HEK293 (cell line): ENCODE measurements around the gene CLTC.

ENCODE experiments used
- HOXC10 ChIP-seq: sonication (generic); formaldehyde crosslinking; IDR thresholded peaks from 2 replicates; pipeline ENCODE4 v1.8.1; 2023; ENCODE audit warnings: mild to moderate bottlenecking, missing genetic modification reagents
- ZNF423 ChIP-seq: fragments of 450-650 bp; formaldehyde crosslinking; IDR thresholded peaks from 2 replicates; pipeline ENCODE4 v1.5.1; 2016; ENCODE audit warnings: missing biosample characterization, missing genetic modification characterization
- ZNF530 ChIP-seq: fragments of 450-650 bp; formaldehyde crosslinking; IDR thresholded peaks from 2 replicates; pipeline ENCODE4 v1.5.1; 2016; ENCODE audit warnings: low read depth, missing biosample characterization, missing genetic modification characterization
- ZNF558 ChIP-seq: fragments of 450-650 bp; formaldehyde crosslinking; IDR thresholded peaks from 2 replicates; pipeline ENCODE4 v1.5.1; 2016; ENCODE audit warnings: missing biosample characterization, missing genetic modification characterization
- TF ChIP-seq, protein P1 (sequence below): fragments of 450-650 bp; formaldehyde crosslinking; IDR thresholded peaks from 2 replicates; pipeline ENCODE4 v1.5.1; 2016; ENCODE audit warnings: missing biosample characterization, missing genetic modification characterization

DNA sequence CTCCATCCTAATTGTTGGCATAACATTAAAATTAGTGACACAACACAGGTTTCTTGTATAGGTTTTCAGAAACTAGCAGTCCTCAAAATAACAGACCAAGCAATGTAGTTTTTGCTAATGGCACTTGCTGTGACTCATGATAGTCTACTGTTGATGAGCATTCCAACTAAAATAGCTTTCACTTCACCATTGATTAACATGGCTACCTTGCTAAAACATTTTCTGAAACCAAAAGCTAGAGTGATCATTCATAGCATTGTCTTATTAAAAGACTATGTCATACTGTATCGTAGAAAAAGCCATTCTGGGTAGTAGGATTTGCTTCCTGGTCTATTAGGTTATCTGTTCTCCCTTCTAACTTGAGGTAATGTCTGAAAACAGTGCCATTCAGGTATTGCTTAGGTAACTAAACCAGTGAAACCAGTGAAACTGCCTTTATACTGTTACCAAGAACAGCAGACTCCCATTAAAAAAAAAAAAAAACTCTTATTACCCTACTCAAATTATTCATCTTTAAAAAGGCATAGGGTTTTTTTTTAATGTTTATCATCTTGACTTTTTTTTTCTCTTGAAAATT is 2.5 kb upstream of the CLTC start:
- no peak for TF ChIP-seq ZNF423 (tag by site-specific recombination)
- TF ChIP-seq, protein P1, sequence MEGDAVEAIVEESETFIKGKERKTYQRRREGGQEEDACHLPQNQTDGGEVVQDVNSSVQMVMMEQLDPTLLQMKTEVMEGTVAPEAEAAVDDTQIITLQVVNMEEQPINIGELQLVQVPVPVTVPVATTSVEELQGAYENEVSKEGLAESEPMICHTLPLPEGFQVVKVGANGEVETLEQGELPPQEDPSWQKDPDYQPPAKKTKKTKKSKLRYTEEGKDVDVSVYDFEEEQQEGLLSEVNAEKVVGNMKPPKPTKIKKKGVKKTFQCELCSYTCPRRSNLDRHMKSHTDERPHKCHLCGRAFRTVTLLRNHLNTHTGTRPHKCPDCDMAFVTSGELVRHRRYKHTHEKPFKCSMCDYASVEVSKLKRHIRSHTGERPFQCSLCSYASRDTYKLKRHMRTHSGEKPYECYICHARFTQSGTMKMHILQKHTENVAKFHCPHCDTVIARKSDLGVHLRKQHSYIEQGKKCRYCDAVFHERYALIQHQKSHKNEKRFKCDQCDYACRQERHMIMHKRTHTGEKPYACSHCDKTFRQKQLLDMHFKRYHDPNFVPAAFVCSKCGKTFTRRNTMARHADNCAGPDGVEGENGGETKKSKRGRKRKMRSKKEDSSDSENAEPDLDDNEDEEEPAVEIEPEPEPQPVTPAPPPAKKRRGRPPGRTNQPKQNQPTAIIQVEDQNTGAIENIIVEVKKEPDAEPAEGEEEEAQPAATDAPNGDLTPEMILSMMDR (tag by site-specific recombination) = no peak
- no peak for TF ChIP-seq ZNF558
- no peak for TF ChIP-seq HOXC10
- TF ChIP-seq ZNF530 (tag by site-specific recombination) = no peak
